K562 (cell line): Measurements from ENCODE around the gene SLC22A23. TPM values are rescaled to one million over a fixed set of nuclear protein-coding genes. Genes with fewer than 3 reads are reported as not detected.
A peak's percentile ranks its signal among the peaks of the same experiment; 100 is the strongest.

Experiments used
- ATF7 ChIP-seq: fragments of 450-650 bp; IDR thresholded peaks from 2 replicates; pipeline ENCODE4 v1.7.1; 2014; ENCODE audit warnings: mild to moderate bottlenecking, moderate library complexity
- BRF2 ChIP-seq: IDR thresholded peaks from 3 replicates; pipeline ENCODE4 v1.6.1; 2011; ENCODE audit warnings: borderline replicate concordance, mild to moderate bottlenecking; ENCODE audit not compliant: insufficient read length, insufficient read depth
- CHD2 ChIP-seq: IDR thresholded peaks from 2 replicates; pipeline ENCODE4 v1.6.1; 2011; ENCODE audit warnings: low read depth, low read length
- HDAC1 ChIP-seq, 2 experiments: fragments of 450-650 bp; IDR thresholded peaks; 2 replicates each; pipeline ENCODE4 v1.6.1; 2016 to 2017; ENCODE audit warnings: inconsistent platforms in 1 of 2, mild to moderate bottlenecking in 1 of 2, moderate library complexity in 1 of 2
- KDM2B ChIP-seq: fragments of 250-450 bp; sonication (Bioruptor Pico); IDR thresholded peaks from 2 replicates; pipeline ENCODE4 v1.8.0; 2021; ENCODE audit warnings: mild to moderate bottlenecking, moderate library complexity
- NR2F6 ChIP-seq: fragments of 450-650 bp; formaldehyde crosslinking; IDR thresholded peaks from 2 replicates; pipeline ENCODE4 v1.4.0; 2020; ENCODE audit warnings: mild to moderate bottlenecking
- PRDM10 ChIP-seq: fragments of 450-650 bp; IDR thresholded peaks from 2 replicates; pipeline ENCODE4 v1.6.1; 2018; ENCODE audit not compliant: partially characterized antibody
- SMARCC2 ChIP-seq: fragments of 450-650 bp; IDR thresholded peaks from 2 replicates; pipeline ENCODE4 v1.6.1; 2017; ENCODE audit warnings: antibody characterized with exemption, moderate library complexity, mild to moderate bottlenecking, low read depth
- SNRNP70 ChIP-seq: fragments of 200-400 bp; formaldehyde crosslinking; optimal IDR thresholded peaks from 2 replicates; pipeline ENCODE3; 2017; ENCODE audit warnings: low read depth, low read length
- TEAD4 ChIP-seq, 2 experiments: sonication (generic) in 1 of 2; formaldehyde crosslinking in 1 of 2; IDR thresholded peaks; 2 replicates each; pipeline versions ENCODE4 v1.6.1 to v1.8.0; 2012 to 2022; ENCODE audit warnings: borderline replicate concordance in 1 of 2, inconsistent platforms in 1 of 2, low read length in 1 of 2, mild to moderate bottlenecking in 1 of 2, missing genetic modification reagents in 1 of 2
- ZBTB11 ChIP-seq, 3 experiments: fragments of 200-800 bp in 1 of 3; fragments of 250-450 bp in 1 of 3; fragments of 450-650 bp in 1 of 3; sonication (Bioruptor Pico) in 1 of 3; sonication (Bioruptor generic) in 1 of 3; formaldehyde crosslinking in 1 of 3; IDR thresholded peaks; 2 replicates each; pipeline versions ENCODE4 v1.6.1 to v1.8.0; 2016 to 2022; ENCODE audit warnings: mild to moderate bottlenecking in 2 of 3, missing genetic modification characterization in 2 of 3, missing compliant biosample characterization in 1 of 3, moderate library complexity in 1 of 3
- ZFP91 ChIP-seq: sonication (generic); formaldehyde crosslinking; IDR thresholded peaks from 2 replicates; pipeline ENCODE4 v1.8.0; 2022; ENCODE audit warnings: mild to moderate bottlenecking, missing genetic modification reagents
- ZNF212 ChIP-seq: fragments of 450-650 bp; formaldehyde crosslinking; IDR thresholded peaks from 2 replicates; pipeline ENCODE4 v1.4.0; 2020; ENCODE audit warnings: mild to moderate bottlenecking
- ZNF224 ChIP-seq: sonication (generic); formaldehyde crosslinking; IDR thresholded peaks from 2 replicates; pipeline ENCODE4 v1.8.0; 2022; ENCODE audit warnings: mild to moderate bottlenecking, missing genetic modification reagents
- ZNF584 ChIP-seq: fragments of 200-800 bp; sonication (Bioruptor generic); IDR thresholded peaks from 2 replicates; pipeline ENCODE4 v1.6.1; 2016; ENCODE audit warnings: low read depth, mild to moderate bottlenecking, missing genetic modification characterization, missing compliant biosample characterization
- polyA plus RNA-seq, 8 experiments: library from polyadenylated mRNA; depleted of rRNA in 4 of 8; stranded (reverse) in 5 of 8; unstranded in 3 of 8; fragments of >200 nt; fragmentation: Nextera tagmentation in 2 of 8; fragmentation: Illumina TruSeq in 1 of 8; extraction: Ambion mirVana in 2 of 8; extraction: Trizol in 1 of 8; gene quantifications; 2 replicates each; pipeline versions ENCODE4 v1.2.1 to v1.2.3, GENCODE V29; 2011 to 2014; ENCODE audit warnings: inconsistent platforms in 1 of 8, missing spikeins in 1 of 8
- total RNA-seq, 7 experiments: library from RNA; depleted of rRNA in 6 of 7; stranded (reverse); fragments of >200 nt in 6 of 7; fragmentation: Illumina TruSeq in 2 of 7; extraction: Trizol in 2 of 7; gene quantifications; 2 replicates each; pipeline versions ENCODE4 v1.2.1 to v1.2.3, GENCODE V29; 2011 to 2021; ENCODE audit warnings: low replicate concordance in 1 of 7

The SLC22A23 gene
- total and polyA plus RNA-seq, 9 of the 15 experiments (the other 6 are each of a cell fraction or from before 2014, with no cell fraction given): 0.30 to 8.7 (median 2.5) TPM

DNA sequence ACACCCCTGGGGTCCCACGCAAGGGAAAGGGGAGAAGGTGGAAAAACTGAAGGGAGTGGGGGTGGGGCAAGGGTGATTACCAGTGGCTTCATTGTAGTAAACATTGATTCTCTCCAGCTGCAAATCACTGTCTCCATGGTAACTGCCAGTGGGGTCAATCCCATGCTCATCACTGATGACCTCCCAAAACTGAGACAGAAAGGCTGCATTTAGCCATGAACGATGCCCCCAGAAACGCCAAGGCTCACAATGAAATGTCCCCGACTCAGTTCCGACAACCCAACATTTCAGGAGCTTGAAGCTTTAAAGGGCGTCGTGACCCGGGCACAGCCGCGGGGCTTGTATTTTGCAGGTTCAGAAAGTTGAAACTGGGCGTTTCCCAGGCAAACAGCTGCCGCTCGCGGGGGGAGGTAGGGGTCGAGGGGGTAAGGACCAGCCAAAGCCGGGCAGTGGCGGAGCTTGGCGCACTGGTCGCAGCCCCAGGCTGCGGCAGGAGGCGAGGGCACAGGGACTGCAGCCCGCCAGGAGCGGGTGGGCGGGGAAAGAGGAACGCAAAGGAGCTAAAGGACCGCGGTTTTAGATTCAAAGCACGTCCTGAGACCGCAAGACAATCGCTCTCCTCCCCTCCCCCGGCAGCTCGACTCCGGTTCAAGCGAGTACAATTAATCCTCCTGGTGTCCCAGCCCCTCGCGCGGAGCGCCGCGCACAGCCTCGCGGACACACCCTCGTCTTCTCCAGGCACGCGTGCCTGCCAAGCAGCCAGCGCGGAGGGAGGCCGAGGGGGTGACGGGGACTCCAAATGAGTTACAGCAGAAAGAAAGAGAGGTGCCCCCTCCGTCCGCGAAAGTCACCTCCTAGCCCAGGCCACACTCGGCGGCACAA is 230.1 kb downstream of the SLC22A23 start (continued):
- TF ChIP-seq ZFP91 (no peak), SMARCC2 (no peak), ATF7 (no peak), ZNF224 (CRISPR knock-in tag) (peak; percentile 84; the same call in 1 of the 2 replicates), CHD2 (peak; percentile 8; the same call in 1 of the 2 replicates), TEAD4 (IDR thresholded peaks at IDR 0.05; ENCODE audit: low read length) (no peak; the same call in 1 of the 2 replicates), TEAD4 (CRISPR knock-in tag; IDR thresholded peaks at IDR 0.05; ENCODE audit: borderline replicate concordance) (no peak), ZBTB11 (CRISPR knock-in tag; IDR thresholded peaks at IDR 0.05) (no peak), SNRNP70 (no peak), KDM2B (0 out of 2 replicates have a peak, but pooled peaks have one; percentile 44), ZNF212 (no peak), NR2F6 (CRISPR knock-in tag) (no peak), PRDM10 (no peak), BRF2 (no peak), ZNF584 (CRISPR knock-in tag) (no peak), HDAC1 (IDR thresholded peaks at IDR 0.05) (peak in 1 of 2 experiments; percentile 44; a peak in 1 of 4 replicates)
